NCI-H1092 treated with DMSO at 0.1 percent for 48 hours (cell line): ENCODE data around the gene EFCAB5.
A peak's percentile ranks its signal among the peaks of the same experiment; 100 is the strongest.
"Not testable (repeated sequence)": the region's sequence is repeated elsewhere in the genome, so short reads cannot be mapped to it uniquely, and the experiment has no call there.

Source experiments
- DNase-seq: peaks from one replicate; lab custom pipeline; 2025; lab: John Stamatoyannopoulos, UW

The EFCAB5 gene

GRCh38 chr17:29935909-29936308, 5.5 kb upstream of the EFCAB5 start:
- not testable (repeated sequence) for DNase-seq

GRCh38 chr17:29936724-29937123, 4.7 kb upstream of the EFCAB5 start:
- no peak for DNase-seq

- no peak for DNase-seq
Observed at GRCh38 chr17:29945281-29945680, 3.8 kb downstream of the EFCAB5 start.

- DNase-seq: no peak
Observed at GRCh38 chr17:29948448-29949215, 7.2 kb downstream of the EFCAB5 start.

GRCh38 chr17:29949696-29950095, 8.3 kb downstream of the EFCAB5 start:
- DNase-seq: peak; percentile 58

GRCh38 chr17:29954405-29954804, 13.0 kb downstream of the EFCAB5 start:
- no peak for DNase-seq

GRCh38 chr17:29956225-29956624, 14.8 kb downstream of the EFCAB5 start:
- DNase-seq: no peak

GRCh38 chr17:29957488-29957887, 16.1 kb downstream of the EFCAB5 start:
- not testable (repeated sequence) for DNase-seq

GRCh38 chr17:29958947-29959657, 17.7 kb downstream of the EFCAB5 start:
- DNase-seq: no peak

GRCh38 chr17:29959658-29960337, 18.4 kb downstream of the EFCAB5 start:
- no peak for DNase-seq

- DNase-seq: no peak
Observed at GRCh38 chr17:29962656-29963055, 21.2 kb downstream of the EFCAB5 start.

GRCh38 chr17:29968271-29968670, 26.8 kb downstream of the EFCAB5 start:
- DNase-seq: no peak

GRCh38 chr17:29972277-29972676, 30.8 kb downstream of the EFCAB5 start:
- peak; percentile 73 for DNase-seq

GRCh38 chr17:29973005-29973404, 31.6 kb downstream of the EFCAB5 start:
- DNase-seq: no peak

GRCh38 chr17:29977836-29978235, 36.4 kb downstream of the EFCAB5 start:
- DNase-seq: no peak

- no peak for DNase-seq
Observed at GRCh38 chr17:29980261-29980660, 38.8 kb downstream of the EFCAB5 start.

GRCh38 chr17:29982991-29983653, 41.7 kb downstream of the EFCAB5 start:
- DNase-seq: no peak

- no peak for DNase-seq
Observed at GRCh38 chr17:29996458-29996857, 55.0 kb downstream of the EFCAB5 start.

- DNase-seq: no peak
Observed at GRCh38 chr17:30000001-30000754, 58.7 kb downstream of the EFCAB5 start.

- no peak for DNase-seq
Observed at GRCh38 chr17:30000755-30001257, 59.4 kb downstream of the EFCAB5 start.

GRCh38 chr17:30002088-30002487, 60.7 kb downstream of the EFCAB5 start:
- DNase-seq: no peak
